NCI-H128 (cell line): ENCODE results near the gene TSSC4.
A peak's percentile ranks its signal among the peaks of the same experiment; 100 is the strongest.

Source experiments
- DNase-seq: peaks from one replicate; lab custom pipeline; 2025; ENCODE audit not compliant: unreplicated experiment; lab: John Stamatoyannopoulos, UW

TSSC4 gene

DNA sequence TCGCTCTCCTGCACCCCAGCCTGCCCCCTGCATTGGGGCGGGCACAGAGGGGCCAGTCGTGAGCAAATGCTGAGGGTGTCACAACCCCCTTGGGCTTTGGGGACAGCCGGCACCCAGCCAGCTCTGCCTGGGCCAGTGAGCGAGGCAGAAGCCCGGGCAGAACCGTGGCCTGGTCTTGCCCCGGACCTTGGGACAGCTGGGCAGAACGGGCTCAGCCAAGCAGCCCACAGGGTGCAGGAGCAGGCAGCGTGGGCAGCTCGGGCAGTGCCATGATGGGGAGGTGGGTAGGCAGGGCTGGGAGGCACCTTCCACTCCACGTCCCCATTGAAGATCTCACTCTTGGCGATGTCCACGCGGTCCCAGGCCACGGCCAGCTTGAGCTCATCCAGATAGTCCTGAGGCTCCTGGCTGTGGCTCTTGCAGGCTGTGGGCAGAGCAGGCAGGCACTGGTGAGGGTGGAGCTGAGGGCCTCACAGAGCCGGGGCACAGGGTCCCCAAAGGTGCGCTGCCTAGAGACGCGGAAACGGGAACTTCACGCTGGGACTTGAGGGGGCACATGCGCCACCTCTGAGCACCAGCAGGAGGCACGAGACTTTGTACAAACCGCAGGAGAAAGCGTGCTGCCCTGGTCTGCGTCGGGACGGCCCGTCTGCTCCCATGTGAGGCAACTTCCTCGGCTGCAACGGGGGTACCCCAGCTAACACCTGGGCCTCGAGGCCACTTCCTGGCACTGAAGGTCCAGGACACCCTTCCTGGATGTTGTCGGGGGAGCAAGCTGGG lies 15.2 kb downstream of the TSSC4 start:
- DNase-seq, result no peak

DNA sequence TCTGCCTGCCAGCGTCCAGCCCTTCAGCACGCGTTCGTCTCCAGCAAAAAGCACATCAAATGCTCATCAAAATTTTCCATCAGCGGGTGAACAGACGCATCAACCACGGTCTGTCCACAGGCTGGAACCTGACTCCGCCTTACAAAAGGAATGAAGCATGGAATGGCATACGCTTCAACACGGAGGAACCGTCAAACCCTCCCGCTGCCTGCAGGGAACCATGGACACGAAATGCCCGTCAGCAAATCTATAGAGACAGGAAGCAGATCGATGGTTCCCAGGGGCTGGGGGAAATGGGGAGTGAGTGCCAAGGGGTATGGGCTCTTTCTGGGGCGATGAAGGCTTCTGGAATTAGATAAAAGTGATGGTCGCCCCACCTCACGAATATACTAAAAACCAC lies 16.2 kb downstream of the TSSC4 start:
- no peak for DNase-seq

DNA sequence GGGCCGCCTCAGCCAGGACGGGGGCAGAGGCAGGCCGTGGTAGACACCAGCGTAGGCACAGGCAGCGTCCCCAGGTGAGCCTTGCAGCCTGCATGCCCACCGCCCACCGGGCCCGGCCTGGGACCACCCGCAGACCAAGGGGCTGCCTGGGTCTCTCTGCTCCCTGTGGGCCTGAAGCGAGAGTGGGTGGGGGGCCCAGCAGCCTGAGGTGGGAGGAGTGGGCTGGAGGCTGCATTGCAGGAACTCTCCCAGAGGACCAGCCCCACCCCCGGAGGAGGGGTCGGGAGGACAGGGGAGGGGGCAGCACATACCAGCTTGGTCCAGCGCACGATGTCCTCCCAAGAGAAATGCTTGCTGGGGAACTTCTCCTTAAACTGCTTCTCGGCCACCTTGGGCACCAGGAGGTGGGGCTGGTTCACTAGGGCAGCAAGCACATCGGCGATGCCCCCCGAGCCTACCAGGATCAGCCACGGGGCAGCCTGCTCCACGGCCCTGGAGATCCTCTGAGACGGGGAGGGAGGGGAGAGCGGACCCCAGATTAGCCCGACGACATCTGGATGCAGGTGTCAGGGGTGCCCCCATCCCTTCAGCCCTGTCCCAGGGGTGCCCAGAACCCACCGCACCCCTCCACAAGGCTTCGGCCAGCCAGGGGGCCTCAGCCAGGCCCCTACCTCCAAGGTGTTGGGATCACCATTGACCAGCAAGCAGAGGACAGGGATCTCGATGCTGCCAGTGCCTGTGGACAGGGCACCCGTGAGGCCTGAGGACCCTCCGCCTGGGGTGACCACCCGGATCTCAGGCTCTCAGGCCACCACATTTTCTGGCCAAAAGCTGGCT lies 17.5 kb downstream of the TSSC4 start:
- no peak for DNase-seq

DNA sequence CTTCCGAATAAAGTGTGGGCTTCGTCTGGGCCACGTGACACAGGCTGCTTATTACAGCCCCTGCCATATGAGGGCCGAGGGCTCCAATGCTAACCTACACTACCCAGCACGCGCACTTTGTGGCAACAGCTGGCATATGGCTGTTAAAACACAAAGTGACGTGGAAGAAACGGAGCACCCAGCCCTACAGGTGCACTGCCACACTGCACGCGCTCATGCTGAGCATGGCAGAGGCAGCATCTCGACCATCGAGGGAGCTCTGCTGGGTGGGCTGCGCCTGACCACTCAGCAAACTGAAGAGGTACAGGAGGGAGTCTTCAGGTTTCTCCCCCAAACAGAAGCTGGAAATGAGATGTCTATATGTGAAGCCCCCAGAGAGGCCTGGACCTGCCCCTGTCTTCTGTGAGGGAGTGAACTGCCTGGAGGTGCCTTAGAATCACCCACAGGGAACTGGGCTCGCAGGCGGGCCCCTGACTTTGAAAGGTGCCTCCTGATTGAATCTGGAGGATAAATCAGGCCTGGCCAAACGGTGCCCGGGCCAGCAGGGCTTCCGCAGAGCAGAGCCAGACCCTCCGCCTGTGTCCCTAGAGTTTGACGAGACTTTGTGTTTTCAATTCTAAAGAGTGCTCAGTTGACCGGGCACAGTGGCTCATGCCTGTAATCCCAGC lies 18.3 kb downstream of the TSSC4 start:
- no peak for DNase-seq

DNA sequence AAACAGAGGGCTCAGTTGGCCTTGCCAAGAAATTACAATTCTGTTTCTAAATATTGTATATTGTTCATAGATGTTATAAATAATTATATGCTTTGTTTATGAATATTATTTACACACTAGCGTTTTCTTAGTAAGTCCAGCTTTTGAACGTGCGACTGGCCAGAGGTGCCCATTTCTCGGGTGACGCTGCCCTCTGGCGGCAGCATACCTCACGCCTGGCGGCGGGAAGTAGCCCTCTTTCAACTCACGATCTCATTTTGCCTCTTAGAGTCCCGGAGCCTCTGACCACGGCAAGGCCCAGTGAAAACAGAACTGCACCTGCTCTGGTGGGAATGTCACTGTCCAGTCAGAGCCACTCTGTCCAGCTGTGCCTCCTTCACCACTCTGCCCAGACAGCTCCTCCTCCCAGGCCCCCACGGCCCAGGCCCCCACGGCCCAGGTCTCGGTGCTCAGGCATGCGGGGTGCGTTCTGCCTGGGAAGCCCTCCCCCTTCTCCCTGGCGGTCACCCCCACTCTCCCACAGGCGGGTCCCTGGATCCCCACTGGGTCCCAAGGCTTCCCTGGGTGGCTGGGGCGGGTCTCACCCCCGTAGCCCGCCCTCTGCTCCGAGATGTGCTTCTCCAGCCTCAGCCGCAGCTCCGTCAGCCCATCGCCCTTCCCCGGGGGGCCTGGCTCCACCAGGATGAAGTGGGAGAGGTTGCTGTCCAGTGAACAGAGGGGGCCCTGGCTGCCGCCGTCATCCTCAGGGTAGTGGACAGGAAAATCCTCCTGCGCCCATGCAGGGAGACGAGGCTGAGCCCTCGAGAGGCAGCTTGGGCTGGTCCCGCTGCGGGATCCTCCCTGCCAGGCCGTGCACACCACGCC lies 19.3 kb downstream of the TSSC4 start:
- DNase-seq, result no peak

DNA sequence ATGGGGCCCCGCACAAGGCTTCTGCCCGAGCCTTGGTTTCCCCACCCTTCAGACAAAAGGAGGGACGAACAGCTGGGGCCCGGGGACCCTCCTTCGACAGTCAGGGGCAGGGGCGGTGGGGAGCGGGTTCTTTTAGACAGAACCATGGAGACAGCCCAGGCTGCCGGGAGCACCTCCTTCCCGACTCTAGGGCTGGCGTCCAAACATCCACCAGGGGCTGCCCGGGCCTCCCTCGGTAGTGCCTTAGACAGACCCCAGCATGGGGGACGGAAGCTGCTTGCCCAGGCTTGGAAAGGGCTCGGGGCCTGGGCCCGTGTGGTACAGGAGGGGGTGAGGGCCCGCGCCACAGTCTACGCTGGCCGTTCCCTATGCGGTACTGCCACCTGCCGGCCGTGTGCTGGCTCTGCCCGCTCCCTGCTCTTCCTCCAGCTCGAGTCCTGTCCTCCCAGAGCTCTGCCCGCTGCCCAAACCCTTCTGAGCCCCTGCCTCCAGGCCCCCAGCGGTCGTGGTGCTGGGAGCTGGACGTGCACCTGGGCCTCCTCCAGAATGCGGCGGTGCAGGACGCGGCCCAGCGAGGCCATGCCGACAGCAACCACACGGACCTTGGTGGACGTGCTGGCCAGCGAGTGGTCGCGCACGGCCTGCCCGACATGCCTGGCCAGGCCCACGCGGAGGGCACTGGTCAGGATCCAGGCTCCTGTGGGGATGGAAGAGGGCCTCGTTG lies 20.1 kb downstream of the TSSC4 start:
- DNase-seq, result peak; percentile 43

DNA sequence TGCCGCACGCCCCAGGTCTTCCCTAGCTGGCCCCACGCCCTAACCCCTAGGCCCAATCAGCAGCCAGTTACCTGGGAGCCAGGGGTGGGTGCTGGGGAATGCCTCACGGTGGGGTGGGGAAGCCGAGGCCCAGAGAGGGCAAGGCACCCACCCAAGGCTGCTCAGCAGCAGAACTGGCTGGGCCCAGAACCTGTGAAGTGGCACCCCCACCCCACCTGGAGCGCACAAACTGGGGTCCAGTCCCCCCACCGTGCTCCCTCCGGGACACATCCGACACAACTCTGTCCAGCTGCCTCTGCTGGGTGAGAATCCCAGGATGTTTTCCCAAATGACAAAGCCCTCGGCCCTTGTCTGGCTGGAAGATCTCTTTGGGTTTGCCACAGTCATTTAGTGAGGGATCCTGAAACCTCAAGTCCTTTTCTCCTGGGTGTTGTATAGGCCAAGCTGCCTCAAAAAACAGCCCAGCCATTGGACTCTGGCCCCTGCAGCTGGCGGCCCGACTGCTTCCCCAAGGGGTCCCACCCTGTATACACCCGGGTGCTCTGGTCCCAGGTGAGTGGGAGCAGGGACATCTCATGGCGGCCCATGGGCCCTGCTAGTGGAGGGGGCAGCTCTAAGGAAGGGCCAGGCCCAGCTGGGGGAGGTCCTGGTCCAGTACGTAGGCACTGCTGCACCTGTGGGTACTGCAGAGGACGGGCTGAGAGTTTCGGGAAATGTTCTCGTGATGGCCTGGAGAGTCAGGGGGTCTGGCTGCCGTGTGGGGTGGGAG lies 20.9 kb downstream of the TSSC4 start:
- no peak for DNase-seq

DNA sequence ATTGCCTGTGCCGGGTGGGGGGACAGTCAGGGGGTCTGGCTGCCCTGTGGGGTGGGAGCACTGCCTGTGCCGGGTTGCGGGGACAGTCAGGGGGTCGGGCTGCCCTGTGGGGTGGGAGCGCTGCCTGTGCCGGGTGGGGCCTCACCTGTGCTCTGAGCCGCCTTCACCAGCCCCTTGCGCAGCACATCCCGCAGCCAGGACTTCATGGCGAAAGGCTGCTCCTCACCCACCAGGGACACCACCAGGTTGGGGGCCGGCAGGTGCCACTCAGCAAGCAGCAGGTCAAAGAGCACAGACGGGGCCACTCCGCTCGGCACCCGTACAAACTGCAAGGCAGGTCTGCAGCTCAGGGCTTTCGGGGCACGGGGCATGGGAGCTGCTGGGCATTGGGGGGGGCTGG lies 21.4 kb downstream of the TSSC4 start:
- no peak for DNase-seq

DNA sequence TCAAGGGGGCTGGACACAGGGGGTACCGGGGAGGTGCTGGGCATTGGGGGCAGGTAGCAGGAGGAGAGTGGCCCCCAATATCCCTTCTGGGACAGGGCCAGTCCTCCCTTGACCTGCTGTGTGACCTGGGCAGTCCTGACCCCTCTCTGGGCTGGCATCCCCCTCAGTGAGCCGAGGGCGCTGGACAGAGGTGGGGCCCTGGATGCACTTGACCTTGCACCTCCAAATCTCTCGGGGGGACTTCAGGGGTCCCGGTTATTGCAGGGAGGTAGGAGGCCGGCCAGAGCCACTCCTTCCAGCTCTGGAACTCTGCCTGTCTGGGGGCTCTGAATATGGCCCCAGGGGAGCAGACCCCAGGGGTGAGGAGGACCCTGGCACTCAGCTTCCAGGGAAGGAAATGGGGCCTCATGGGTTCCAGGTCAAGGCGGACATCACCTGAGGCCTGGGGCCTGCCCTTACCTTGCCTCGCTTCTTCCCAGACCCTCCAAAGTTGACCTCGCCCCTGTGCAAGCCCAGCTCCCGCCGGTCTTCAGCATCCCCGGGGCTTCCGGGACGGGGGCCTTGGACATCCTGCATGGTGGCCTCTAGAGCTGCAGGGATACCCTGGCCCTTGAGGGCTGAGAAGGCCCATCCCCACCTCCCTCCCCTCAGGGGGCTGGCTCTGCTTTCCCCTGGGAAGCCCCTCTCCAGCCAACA lies 22.1 kb downstream of the TSSC4 start:
- DNase-seq, result no peak

DNA sequence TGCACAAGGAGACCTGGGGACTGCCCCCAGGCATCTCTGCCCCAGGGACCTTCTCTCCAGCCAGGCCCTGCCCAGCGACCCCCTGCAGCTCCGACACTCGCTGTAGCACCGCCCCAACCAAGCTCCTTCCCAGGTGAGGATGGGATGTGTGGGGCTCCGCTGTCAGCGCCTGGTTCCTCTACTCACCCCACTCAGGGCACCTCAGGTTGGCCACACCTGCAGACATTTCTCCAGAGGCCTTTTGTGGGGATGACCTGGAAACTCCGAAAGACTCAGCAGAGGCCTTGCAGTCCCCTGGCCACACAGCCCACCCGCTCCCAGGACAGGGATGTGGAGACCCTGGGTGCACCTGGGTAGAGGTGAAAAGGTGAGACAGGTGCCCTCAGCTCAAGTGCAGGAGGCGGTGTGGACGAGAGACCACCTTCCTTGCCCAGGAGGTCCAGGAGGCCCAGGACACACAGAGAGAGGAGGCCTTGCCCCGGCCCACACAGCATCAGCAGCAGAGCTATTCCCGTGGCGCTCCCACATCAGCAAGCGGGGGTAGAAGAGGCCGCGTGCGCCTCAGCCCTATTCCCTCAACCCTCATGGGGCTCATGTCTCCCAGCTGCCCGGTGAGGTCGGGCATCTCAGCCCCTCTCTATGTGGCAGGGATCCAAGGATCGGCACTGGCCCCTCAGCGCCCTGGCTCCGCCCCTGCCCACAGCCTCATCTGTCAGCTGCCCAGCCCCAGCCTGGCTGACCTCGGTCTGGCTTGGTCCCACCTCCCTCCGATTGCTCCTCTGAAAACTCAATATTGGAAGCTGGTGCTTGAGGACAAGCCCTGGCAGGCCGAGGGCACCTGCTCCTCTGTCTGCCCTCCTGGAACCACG lies 22.8 kb downstream of the TSSC4 start:
- DNase-seq, result no peak

DNA sequence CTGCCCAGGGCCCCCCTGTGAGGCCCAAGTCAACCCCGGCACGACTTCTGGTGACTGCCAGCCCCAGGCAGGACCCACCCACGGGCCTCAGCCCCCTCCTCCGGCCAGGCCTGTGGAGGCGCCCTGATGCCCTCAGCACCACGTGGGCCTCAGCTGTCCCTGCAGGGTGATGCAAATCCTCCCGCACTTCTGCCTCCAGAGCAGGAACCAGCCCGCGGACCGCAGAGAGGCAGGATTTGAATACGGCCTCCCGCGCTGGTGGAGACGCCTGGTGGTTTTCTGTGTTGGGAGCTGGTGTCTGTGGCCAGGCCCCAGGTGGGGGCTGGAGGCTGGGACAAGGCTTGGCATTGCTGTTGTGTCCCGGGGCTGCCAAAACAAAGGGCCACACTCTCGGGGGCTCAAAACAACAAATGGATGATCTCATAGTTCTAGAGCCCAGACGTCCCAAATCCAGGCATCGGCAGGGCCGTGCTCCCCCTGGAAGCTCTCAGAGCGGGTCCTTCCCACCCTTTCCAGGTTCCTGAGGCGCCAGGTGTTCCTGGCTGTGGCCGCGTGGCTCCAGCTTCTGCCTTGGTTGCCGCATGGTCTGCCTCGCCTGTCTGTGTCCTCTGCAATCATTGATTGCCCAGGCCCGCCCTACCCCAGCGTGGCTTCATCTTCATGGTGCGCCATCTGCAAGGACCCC lies 24.4 kb downstream of the TSSC4 start:
- DNase-seq, result no peak

DNA sequence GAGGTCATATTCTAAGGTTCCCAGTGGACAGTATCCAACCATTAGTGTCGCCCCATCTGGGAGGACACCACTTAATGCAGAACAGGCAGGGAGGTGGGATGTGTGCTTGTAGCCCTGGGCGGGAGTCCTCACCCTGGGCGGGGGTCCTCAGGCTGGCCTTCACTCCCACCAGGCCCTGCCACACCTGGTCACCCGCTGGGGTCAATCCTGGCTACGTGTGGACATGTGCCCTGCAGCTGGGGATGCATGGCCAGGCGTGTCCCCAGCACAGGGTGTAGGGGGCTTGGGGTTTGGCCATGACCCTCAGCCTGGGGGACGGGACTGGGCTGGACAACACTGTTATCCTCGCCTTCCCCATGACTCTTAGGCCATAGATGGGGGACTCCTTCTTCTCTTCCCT lies 25.0 kb downstream of the TSSC4 start:
- no peak for DNase-seq

DNA sequence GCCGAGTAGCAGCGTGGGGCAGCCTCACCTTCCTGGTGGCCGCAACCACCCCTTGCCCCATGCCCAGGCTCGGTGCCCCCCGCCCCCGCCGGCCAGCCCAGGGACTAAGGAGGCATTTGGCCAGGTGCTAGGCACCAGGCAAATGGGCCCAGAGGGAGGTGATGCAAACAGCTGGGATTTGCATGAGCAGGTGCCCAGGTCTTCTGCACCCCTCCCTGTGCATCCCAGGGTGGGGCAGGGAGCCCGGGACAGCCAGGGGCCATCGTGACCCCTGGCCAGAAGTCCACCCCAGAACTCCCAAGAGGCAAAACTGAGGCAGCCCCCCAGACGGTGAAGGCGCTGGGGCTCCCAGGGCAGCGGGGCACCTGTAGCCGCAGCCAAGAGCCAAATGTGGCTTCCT lies 25.7 kb downstream of the TSSC4 start:
- DNase-seq, result no peak

DNA sequence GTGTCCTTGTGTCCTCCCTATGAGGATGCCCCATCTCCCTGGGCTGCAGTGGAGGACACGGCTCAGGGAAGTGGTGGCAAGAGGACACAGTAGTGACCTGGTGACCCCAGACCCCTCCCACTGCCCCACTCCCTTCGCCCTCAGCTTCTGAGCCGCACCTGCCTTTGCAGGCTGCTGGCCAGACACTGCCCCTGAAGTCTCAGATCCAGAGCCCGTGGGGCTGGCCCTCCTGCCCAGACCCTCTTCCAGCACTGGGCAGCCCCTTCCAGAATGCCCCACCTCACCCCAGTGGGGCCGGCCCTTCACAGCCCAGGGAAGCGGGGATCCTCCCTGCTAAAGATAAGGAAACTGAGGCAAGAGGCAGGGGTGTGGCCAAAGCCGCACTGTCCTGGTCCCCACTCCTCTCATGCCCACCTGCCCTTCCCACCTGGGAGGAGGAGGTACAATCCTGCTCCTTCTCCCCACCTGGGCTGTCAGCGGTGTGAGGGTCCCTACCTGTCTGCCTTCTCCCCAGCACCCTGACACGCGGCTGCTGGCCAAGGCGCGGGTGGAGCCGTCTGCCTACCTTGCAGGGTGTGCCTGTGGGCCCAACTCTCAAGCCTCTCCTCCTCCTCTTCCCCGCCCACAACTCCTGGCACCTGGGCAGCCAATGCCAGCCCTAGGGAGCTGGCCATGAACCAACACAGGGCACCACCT lies 26.4 kb downstream of the TSSC4 start:
- DNase-seq, result no peak

DNA sequence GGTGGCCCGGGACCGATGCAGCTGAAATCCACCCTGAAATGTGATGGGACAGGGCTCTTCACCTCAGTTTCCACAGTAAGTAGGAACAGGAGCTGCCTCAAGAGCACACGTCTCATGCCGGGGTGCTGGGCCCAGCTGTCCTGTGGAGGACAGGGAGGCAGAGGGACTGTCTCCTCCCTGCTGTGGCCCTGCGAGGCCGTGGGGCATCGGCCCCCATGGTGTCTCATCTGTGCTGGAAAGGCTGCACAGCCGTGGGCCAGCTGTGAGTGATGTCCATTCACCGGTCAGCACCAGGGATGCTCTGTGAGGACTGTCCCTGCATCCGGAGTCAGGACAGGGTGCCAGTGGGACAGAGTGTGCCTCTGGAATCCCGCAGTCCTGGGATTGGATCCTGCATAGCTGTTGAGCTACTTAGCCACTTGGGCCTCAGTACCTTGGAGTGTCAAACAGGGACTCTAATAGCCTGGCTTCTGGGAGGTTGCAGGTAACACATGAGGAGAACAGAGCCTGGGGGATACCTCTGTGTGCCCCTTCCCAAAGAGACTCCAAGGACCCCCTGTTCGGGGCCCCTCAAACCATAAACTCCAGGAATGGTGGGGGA lies 27.3 kb downstream of the TSSC4 start:
- DNase-seq, result no peak

DNA sequence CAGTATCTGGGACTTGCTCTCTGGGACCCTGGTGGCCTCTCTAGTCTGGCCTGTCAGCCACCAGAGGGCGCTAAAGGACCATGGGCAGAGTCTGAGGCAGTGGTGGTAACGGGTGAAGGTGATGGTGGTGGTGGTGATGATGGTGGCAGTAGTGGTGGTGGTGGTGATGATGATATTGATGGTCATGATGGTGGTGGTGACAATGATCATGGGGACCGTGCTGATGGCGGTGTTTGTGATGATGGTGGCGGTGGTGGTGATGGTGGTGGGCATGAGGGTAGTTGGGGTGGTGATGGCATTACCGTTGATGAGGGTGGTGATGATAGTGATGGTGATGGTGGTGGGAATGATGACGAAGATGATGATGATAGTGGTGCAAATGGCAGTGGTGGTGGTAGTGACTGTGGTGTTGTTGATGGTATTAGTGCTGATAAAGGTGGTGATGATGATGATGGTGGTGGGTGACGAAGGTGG lies 27.8 kb downstream of the TSSC4 start:
- peak; percentile 3 for DNase-seq
